HG03097 (cell line): ENCODE measurements around the gene SYNE2.
"Not testable (repeated sequence)": the region's sequence is repeated elsewhere in the genome, so short reads cannot be mapped to it uniquely, and the experiment has no call there.

Experiments
- ATAC-seq: cut with Tn5 transposase; IDR thresholded peaks from one replicate; pipeline ENCODE4 v1.9.1; 2021; ENCODE audit not compliant: unreplicated experiment, low FRiP score

Gene SYNE2

DNA sequence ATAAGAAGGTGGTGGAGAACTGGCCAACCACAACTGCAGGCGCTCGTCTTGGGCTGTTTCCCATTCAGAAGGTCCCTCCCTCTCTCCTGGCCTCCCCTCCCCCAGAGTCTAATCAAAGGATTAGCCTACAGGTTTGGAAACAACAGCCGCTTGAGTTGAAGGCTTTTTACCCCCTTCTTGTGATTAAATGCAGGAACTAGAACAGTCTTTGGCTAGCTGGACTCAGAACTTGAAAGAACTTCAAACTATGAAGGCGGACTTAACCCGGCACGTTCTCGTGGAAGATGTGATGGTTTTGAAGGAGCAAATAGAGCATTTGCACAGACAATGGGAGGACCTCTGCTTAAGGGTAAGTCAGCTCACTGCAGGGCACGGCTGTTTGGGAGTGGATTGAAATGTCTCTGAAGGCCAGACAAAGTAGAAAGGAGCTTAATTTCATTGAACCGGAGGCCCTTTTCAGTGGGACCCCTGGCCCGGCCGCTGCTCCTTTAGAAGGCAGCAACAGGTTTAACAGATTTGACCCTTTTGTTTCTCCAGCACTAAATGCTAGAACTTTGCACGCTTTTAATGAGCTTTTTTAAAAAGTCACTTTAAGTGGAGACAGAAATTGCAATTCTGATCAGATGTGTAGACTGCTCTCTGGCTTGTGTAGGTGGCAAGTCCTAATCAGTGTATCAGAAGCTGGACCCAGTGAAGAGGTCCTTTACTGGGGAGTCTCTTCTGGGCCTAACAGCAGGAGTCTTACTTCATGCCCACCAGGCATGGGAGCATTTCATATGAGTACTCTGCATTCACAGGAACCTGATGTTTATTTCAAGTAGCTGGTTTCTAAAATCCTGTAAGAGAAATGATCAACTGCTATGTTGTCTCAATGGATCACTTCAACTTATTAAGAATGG, 333.7 kb downstream of the SYNE2 start:
- ATAC-seq = no peak

DNA sequence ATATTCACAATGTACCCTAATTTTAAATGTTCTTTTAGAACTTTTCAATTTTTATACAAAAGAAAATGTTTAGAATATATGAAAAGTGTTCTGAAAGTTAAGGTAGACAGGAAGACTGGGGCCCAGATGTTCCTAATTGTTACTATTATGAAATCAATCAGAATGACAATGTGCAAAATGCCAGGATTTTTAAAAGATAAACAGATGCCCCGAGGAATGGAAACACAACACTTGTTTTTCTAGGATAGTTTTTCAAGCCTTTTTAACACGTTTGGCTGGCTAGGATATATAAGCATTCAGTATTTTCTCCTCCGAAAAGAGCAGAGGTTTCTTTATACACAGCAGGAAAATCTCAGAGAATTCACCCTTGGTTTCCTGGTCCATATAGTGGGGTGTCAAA, 334.5 kb downstream of the SYNE2 start:
- no peak for ATAC-seq

DNA sequence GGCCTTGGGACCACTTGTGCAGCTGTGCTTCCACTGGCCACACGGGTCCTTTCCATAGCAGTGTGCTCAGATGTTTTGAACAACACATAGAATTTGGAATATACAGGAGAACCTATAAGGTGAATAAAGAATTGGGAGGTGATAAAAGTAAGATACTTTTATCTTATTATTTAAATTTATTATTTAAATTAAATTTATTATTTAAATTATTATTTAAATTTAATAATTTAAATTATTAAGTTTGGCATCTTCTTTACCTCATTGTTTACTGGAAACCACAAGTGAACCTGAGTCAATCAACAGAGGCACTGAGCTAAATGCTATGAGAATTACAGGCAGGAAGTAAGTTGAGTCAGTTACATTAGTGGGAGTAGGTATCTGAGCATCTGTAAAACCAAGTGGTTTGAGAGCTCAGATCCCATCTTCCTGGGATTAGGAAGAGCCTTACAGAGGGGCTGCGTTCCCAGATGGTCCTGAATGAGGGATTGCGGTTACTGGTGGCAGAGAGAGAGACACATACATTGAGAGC, 338.2 kb downstream of the SYNE2 start:
- ATAC-seq = no peak

DNA sequence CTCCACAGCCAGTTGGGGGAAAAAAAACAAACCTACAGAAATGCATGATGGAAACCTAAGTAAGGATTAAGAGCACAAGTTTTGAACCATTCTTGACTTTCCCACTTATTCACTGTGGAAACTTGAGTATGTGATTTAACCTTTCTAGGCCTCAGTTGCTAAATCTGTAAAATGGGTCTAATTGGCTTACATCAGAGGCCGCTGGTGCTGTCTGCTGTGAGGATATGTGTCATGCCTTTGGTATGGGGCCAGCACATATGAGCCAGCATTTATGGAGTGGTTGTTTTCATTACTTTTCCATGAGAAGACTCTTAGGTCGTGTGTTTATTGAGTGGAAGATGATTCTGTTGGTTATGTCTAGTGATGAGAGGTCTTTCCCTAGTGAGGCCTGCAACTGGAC, 339.0 kb downstream of the SYNE2 start:
- no peak for ATAC-seq

DNA sequence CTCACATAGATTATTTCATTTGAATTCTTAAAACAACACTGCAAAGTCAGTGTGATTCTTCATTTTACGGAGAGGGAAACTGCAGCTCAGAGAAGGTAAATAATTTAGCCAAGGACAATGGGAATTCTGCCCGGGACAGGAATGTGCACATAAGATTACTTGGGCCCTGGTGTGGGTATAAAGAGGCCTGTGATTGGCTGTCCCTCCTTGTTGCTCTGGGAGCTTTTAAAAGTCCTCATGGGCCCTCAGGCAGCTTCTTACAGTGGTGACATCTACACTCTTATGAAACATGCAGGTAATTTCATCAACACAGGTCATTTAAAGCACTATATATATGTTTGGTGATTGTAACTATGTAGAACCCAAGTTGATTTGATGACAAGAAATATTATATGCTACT, 341.0 kb downstream of the SYNE2 start:
- ATAC-seq = no peak

DNA sequence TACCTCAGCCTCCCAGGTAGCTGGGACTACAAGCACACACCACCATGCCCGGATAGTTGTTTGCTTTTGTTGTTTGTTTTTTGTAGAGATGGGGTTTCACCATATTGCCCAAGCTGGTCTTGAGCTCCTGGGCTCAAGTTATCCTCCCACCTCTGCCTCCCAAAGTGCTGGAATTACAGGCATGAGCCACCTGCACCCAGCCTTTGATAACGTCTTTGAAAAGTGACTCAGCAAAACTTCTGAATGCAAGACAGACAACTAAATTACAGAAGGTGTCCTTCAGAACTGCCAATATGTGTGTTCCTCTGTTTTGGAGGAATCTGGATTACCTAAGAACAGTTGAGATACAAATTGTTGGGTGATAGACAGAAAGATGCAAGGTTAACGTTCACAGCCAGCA, 341.6 kb downstream of the SYNE2 start:
- ATAC-seq = no peak

DNA sequence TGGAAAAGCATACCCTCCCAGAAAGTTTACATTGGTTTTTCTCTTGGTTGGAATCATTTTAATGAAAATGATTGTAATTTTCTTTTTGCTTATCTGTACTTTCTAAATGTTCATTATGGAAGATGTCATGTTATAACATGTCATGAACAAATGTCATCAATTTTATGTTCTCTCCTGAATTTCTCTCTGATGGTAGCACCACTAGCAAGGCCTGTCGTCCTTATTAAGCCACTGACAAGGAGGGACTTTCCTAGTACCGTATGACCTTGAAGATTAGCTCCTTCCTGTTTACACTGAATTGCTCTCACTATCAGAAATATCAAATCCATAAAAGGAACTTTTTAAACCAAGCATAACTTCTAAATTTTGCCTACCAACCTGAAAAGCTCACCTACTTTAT, 342.4 kb downstream of the SYNE2 start:
- ATAC-seq = no peak

DNA sequence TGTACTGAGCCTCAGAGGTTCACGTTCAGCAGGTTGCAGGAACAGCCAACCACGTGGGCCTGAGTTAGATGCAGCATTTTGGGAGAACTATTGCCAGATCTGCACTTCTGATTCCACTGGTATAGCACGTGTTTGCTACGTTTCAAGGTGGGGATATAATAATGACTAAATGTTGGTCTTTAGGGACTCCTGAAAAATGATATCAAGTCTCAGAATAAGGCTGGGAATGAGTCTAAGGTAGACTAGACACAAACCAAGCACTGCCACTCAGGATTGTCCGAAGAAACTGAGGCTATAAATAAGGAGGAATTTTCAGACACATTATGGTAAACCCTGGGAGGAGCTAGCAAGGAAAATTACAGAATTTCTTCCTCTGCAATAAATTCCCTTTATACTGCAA, 343.3 kb downstream of the SYNE2 start:
- ATAC-seq = no peak

DNA sequence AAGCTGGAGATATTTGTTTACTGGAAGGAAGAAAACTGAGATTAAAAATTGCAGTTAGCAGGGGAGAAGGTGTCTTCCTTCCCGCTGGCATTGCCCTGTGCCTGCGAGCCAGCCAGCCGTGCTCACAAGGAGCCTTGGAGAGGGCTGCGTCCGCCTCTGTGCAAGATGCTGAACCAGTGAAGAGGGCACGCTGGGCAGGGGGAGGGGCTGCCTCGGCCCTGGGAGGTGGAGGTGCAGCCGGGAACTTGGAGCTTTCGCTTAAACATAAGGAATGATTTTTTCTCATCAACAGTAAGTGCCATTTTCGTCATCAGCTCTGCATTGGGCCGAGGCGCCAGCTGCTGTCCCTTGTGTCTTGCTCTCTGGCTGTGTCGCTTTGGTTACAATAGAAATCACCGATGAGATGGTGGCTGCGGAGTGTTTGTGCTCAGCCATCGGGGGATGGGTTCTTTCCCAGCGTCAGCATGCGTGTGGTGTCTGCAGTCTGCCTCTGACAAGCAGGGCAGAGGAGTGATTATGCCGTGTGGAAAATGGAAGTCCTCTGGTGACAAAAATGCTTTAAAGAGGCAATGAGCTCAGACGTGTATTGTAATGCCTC, 344.1 kb downstream of the SYNE2 start:
- ATAC-seq = peak; percentile 56

DNA sequence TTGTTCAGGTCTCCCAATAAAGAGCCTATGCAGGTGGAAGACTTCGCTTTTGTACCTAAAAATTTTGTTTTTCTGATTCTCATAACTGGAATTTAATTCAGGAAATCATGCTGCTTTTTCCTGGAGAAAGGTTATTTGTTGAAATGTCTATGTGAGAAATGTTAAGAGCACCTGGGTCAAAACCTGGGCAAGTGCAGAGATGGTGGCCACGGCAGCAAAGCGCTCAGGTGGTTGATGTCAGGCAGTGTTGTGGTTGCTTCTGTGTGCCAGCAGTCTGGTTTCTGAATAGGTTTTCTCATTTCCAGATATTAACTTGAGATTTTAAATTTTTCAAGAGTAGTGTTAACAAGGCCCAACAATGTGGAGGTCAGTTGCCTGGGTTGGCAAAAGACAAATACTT, 345.2 kb downstream of the SYNE2 start:
- no peak for ATAC-seq

DNA sequence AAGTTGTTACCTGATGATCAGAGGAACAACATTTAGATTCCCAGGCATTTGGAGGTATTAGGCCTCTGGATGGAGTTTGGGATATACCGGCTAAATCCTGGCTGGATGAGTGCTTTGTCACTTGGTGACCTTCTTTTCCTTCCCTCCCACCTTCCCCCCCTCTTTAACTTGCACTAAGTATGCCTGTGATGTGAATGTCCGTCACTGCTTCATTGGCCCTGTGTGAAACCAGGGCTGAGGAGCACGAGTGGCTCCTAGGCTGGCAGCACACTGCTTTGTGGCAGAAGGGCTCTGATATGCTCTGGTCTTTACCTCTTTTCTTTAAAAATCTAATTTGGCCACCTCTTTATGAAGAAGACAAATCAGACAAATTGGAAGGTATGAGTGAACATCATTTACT, 345.7 kb downstream of the SYNE2 start:
- ATAC-seq = no peak

DNA sequence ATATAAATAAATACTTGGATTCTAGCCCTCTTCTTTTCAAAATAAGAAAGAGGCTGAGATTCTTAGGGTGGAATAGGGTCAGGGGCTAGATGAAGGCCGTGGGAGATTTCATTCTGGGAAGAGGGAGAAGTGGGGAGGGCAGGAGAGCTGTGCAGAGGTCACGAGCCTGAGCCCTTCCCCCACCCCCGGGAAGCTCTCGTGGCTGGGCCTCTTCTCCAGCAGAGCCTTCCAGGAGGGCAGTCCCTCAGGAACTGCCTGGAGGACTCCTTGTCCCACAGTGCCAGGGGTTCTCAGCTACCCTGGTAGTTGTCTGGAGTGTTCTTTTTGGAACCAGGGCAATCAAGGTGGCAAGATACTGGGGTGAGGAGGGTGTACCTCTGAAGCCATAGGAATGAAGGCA, 347.4 kb downstream of the SYNE2 start:
- no peak for ATAC-seq

DNA sequence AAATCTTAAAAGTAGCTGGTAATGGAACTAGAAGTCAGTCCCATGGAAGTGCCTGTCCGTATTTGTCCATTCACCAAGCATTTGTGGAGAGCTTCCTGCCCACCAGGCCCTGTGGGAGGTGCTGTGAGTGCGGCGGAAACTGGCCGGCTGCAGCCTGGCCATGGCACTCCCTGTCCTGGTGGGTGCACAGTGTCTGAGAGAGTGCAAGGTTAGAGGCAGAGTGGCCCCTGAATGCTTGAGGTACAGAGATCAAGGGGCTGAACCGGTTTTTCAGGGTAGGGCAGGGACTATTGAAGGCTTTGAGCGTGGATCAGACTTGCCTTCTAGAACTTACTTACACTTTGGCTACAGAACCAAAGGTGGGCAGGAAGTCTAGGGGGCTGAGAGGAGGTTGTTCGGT, 348.5 kb downstream of the SYNE2 start:
- no peak for ATAC-seq

DNA sequence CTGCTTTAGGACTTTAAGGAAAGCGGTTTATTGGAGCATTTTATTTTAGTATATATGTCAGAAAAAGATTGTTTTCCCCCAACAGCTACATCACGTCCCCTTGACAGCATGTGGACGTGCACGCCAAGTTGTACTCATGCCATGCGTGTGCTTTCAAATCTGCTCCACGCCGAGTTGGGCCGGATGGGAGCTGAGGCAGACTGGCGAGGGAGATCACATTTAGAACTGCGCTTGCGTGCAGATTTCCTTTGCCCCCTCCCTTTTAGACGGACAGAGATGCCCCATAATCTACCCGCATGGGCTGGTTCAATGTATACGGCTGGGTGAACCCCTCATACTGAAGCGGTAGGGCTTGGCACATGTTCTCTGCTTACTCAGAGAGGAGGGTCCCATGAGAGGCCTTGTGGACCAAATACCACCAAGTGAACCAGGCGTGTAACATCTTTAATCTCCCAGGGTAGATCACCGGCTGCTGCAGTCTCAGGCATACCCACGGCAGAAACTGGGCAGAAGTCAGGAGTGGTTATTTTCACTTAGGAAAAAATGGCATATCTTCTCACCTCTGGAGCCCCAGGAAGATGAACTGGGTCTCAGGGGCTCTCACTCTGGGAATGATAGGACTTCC, 349.2 kb downstream of the SYNE2 start:
- ATAC-seq = no peak

DNA sequence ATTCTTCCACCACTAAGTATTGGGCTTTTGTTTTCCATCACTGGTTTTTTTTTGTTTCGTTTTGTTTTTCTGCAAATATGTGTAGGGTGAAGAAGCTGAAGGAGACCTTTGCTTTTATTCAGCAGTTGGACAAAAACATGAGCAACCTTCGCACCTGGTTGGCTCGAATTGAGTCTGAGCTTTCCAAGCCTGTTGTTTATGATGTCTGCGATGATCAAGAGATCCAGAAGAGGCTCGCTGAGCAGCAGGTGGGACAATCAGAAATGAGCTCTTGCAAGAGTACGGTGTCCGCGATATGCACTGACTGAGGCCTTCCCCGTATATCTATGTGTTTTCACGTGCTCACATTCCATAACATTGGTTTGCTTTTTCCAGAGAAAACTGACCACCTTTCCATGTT, 349.9 kb downstream of the SYNE2 start:
- ATAC-seq = no peak

DNA sequence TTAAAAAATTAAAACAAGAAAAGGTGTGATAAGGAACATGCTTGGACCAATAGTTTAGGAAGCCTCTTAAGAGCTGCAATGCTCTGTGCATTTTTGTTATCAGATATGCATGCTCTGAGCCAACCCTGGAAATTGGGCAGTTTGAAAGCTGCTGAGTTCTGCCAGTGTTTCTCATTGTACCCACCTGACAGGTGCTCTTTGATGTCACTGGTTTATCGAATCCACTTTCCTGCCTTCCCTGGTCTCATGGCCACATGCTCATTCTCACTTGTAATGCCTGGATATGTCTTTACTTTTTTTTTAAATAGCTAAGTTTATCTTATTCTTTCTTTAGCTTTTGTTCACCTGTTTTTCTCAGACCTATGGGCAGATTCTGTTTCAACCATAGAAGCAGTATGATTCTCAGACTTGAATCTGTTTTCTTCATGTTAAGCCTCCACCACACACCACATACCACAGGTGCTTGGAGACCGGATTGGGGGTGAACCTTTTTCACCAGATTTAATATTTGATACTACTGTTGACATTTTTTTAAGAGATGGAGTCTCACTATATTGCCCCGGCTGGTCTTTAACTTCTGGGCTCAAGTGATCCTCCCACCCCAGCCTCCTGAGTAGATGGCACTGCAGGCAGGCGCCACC, 350.7 kb downstream of the SYNE2 start:
- ATAC-seq = no peak

DNA sequence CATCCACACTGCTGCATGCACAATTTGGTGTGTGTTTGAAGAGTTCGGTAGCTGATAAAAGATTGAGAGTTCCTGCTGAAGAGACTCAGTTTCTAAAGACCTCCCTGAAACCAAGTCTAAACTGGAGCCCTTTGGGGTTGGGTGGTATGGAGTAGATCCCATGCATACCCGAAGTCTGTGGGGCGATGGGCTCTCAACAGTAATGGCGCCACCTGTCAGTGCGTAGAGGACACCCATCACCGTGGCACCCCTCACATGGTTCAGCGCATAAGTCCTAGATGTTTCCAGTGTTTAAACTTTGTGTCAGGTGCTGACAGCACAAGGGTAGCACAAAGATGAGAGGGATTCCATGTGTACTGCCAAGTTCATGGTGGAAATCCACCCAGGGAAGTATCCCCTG, 355.5 kb downstream of the SYNE2 start:
- ATAC-seq = no peak

DNA sequence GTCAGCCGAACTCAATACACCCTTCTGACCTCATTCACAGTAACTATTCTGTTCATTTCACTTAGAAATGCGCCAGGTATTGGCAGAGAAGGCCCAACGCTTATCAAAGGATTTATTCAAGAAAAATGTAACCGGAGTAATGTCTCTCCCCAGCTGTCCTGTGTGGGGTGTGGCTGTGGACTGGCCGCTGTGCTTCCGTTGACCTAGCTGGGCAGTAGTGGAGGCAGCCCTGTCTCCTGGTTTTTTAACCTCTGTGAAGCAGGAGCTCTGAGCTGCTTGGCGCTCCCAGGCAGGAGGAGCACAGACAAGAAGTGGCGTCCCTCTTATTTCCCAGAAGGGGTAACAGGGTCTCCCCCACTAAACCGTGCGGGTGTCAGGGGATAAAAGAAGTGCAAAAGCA, 356.2 kb downstream of the SYNE2 start:
- no peak for ATAC-seq

DNA sequence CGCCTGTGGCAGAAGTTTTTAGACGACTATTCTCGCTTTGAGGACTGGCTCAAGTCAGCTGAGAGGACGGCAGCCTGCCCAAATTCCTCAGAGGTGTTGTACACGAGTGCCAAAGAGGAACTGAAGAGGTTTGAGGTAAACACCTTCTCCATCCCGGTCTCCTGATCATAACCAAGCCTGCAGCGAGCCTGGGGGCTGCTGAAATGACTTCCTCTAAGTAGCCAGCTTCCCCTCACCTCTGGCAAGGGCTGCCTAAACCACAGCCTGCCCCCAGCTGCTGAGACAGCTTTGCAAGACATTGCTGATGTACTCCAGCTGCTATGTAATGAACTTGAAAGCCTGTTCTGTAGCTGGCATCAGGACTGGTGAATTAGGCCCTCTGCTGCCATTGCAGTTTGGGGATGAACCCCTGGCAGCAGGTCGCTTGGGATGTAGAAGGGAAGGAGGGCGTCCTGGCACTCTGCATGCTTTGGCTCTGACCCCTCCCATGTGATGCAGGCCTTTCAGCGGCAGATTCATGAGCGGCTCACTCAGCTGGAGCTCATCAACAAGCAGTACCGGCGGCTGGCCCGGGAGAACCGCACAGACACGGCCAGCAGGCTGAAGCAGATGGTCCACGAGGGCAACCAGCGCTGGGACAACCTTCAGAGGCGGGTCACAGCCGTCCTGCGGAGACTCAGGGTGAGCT, 356.8 kb downstream of the SYNE2 start:
- ATAC-seq = peak; percentile 67

DNA sequence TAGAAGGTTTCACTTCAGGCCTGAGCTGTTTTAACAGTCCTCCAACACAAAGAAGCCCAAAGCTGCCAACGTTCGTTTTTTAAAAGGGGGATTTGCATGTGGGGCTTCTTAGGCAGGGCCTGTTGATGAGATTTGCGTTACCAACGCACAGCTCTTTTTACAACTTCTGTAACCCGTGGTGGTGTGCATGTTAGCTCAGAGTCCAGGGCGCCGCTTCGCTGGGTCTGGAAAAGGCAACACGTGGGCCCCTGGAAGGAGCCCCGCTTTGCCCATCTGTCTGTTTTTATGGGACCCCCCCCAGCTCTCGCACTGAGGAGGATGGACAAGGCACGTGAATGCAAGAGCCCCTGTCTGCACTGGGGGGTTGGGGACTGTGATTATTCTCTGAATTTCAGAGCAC, 357.4 kb downstream of the SYNE2 start:
- ATAC-seq = no peak

DNA sequence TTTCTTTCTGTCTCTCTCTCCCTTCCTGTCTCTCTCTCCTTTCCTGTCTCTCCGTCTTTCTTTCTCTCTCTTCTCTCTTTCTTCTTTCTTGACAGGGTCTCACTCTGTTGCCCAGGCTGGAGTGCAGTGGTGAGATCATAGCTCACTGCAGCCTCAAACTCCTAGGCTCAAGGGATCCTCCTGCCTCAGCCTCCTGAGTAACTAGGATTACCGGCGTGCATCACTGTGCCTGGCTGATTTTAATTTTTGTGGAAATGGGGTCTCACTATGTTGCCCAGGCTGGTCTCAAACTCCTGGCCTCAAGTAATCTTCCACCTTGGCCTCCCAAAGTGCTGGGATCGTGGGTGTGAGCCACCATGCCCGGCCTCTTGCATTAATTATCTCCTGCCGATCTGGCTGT, 358.1 kb downstream of the SYNE2 start:
- ATAC-seq = not testable (repeated sequence)
